GM12878 (cell line): ENCODE data around the gene ANKRD33B. TPM values are rescaled to one million over a fixed set of nuclear protein-coding genes. Genes with fewer than 3 reads are reported as not detected.

Experiments
- ATAC-seq: fragments of 200-7000 bp; cut with Tn5 transposase; 3 replicates; pipeline ENCODE4 v1.9.1; 2020; ENCODE audit warnings: mild to moderate bottlenecking, moderate library complexity
- BruUV-seq: library from RNA; stranded (reverse); fragments of 400-500 nt; replicated peaks from 2 replicates; lab custom pipeline; 2021; lab: Mats Ljungman, UMichigan
- CTCF ChIA-PET: fragments of 300-600 bp; sonication (Branson Sonifier 250); formaldehyde crosslinking; extraction: SDS; loops from one replicate; lab custom pipeline; 2021; ENCODE audit warnings: inconsistent platforms; lab: Yijun Ruan, JAX
- POLR2A ChIA-PET: fragments of 350-600 bp; formaldehyde crosslinking; extraction: SDS; loops from one replicate; lab custom pipeline; 2021; ENCODE audit warnings: inconsistent platforms; lab: Charles Lee
- RAD21 ChIA-PET: fragments of 300-600 bp; sonication (Branson Sonifier 250); formaldehyde crosslinking; loops from one replicate; lab custom pipeline; 2023; ENCODE audit warnings: antibody characterized with exemption; ENCODE audit not compliant: unreplicated experiment; lab: Charles Lee
- SMC1A ChIA-PET: fragments of 300-600 bp; sonication (Branson Sonifier 250); formaldehyde crosslinking; loops from one replicate; lab custom pipeline; 2023; ENCODE audit not compliant: unreplicated experiment, uncharacterized antibody; lab: Charles Lee
- DNase-seq: peaks from one replicate; pipeline ENCODE4 v3.0.0-alpha.2; 2011; ENCODE audit warnings: low read depth, low spot score
- FAIRE-seq: peaks from 3 replicates; lab custom pipeline; 2011; peaks lifted over from hg19 to GRCh38; lab: Jason Lieb, UNC
- H2AFZ ChIP-seq: 2 replicates; pipeline ENCODE4 v1.6.0; 2011; ENCODE audit warnings: low read depth, low read length, control low read depth; ENCODE audit not compliant: control insufficient read depth
- H3K27ac ChIP-seq: 2 replicates; pipeline ENCODE4 v1.5.1; 2011; ENCODE audit warnings: control low read depth; ENCODE audit not compliant: control insufficient read depth, insufficient read depth
- H3K27me3 ChIP-seq, 2 experiments: replicated peaks in 1 of 2; 2 replicates each; pipeline versions ENCODE4 v1.6.0 to v1.6.1; 2011; ENCODE audit warnings: low read length in 1 of 2; ENCODE audit not compliant: control insufficient read depth in 2 of 2, insufficient read depth in 2 of 2
- H3K36me3 ChIP-seq, 2 experiments: 2 replicates each; pipeline ENCODE4 v1.5.1; 2011; ENCODE audit warnings: low read length in 1 of 2; ENCODE audit not compliant: control insufficient read depth in 2 of 2, insufficient read depth in 2 of 2
- H3K4me1 ChIP-seq: 2 replicates; pipeline ENCODE4 v1.6.1; 2011; ENCODE audit warnings: mild to moderate bottlenecking, low read length, moderate library complexity, mixed read lengths; ENCODE audit not compliant: control insufficient read depth, insufficient read depth
- H3K4me2 ChIP-seq: 2 replicates; pipeline ENCODE4 v1.6.0; 2011; ENCODE audit warnings: control low read depth; ENCODE audit not compliant: control insufficient read depth, insufficient read depth
- H3K4me3 ChIP-seq: fragments of 200-600 bp; sonication (generic); 2 replicates; pipeline ENCODE4 v1.5.1; 2016
- H3K79me2 ChIP-seq: 2 replicates; pipeline ENCODE4 v1.6.0; 2011; ENCODE audit warnings: low read length; ENCODE audit not compliant: control insufficient read depth, insufficient read depth
- H3K9ac ChIP-seq: 2 replicates; pipeline ENCODE4 v1.8.0; 2011; ENCODE audit warnings: low read length, control low read depth, mixed read lengths; ENCODE audit not compliant: control insufficient read depth, insufficient read depth
- H3K9me3 ChIP-seq: replicated peaks from 3 replicates; pipeline ENCODE4 v1.5.1; 2011; ENCODE audit warnings: mild to moderate bottlenecking, low read length; ENCODE audit not compliant: control insufficient read depth, insufficient read depth
- H4K20me1 ChIP-seq: 2 replicates; pipeline ENCODE4 v1.6.0; 2011; ENCODE audit not compliant: control insufficient read depth, insufficient read depth
- BCL3 ChIP-seq: IDR thresholded peaks from 2 replicates; pipeline ENCODE4 v1.6.1; 2011; ENCODE audit warnings: borderline replicate concordance, low read depth, mild to moderate bottlenecking, moderate library complexity, low read length; ENCODE audit not compliant: insufficient read depth, poor library complexity, severe bottlenecking
- E2F4 ChIP-seq: IDR thresholded peaks from 2 replicates; pipeline ENCODE4 v1.6.1; 2012; ENCODE audit warnings: low read depth, low read length, improper control_type of control experiment
- FOXM1 ChIP-seq: IDR thresholded peaks from 2 replicates; pipeline ENCODE4 v1.6.1; 2012; ENCODE audit warnings: low read depth, mild to moderate bottlenecking, inconsistent platforms, low read length, moderate library complexity
- HDAC2 ChIP-seq: fragments of 200-600 bp; sonication (generic); IDR thresholded peaks from 2 replicates; pipeline ENCODE4 v1.6.1; 2017
- MYB ChIP-seq: fragments of 150-350 bp; IDR thresholded peaks from 2 replicates; pipeline ENCODE4 v1.6.1; 2014; ENCODE audit warnings: mild to moderate bottlenecking, low read depth, low read length, borderline replicate concordance
- PRDM15 ChIP-seq: fragments of 450-650 bp; formaldehyde crosslinking; IDR thresholded peaks from 2 replicates; pipeline ENCODE4 v1.4.0; 2020; ENCODE audit warnings: mild to moderate bottlenecking, moderate library complexity
- RELB ChIP-seq: fragments of 450-650 bp; IDR thresholded peaks from 2 replicates; pipeline ENCODE4 v1.6.1; 2017; ENCODE audit warnings: low read depth, mild to moderate bottlenecking, moderate library complexity
- SKIL ChIP-seq: fragments of 450-650 bp; IDR thresholded peaks from 2 replicates; pipeline ENCODE4 v1.6.1; 2017; ENCODE audit warnings: mild to moderate bottlenecking, low read depth, inconsistent platforms; ENCODE audit not compliant: poor library complexity, severe bottlenecking
- SUZ12 ChIP-seq: fragments of 200-600 bp; sonication (generic); IDR thresholded peaks from one replicate; pipeline ENCODE4 v1.6.1; 2018; ENCODE audit warnings: antibody characterized with exemption, mild to moderate bottlenecking; ENCODE audit not compliant: unreplicated experiment
- ZNF622 ChIP-seq: fragments of 450-650 bp; IDR thresholded peaks from 2 replicates; pipeline ENCODE4 v1.6.1; 2017; ENCODE audit warnings: mild to moderate bottlenecking, inconsistent platforms
- WGBS: methylation state at CpG from one replicate; pipeline ENCODE4 v1.1.6; 2016; ENCODE audit warnings: low lambda C conversion rate; ENCODE audit not compliant: insufficient replicate concordance, insufficient coverage; ENCODE audit errors: missing lambda C conversion rate; 5-methylcytosine and 5-hydroxymethylcytosine counted together
- in situ Hi-C: fragments of 300-500 bp; cut with MboI; formaldehyde crosslinking; loops from 9 replicates; pipeline ENCODE4 v1.14.3; 2018; ENCODE audit warnings: mixed read lengths
- intact Hi-C: fragments of 100-400 bp; cut with micrococcal nuclease; formaldehyde crosslinking; loops from one replicate; pipeline ENCODE4 v1.14.2; 2022; ENCODE audit not compliant: unreplicated experiment
- polyA plus RNA-seq, 11 experiments: library from polyadenylated mRNA; depleted of rRNA in 4 of 11; unstranded in 6 of 11; stranded (reverse) in 5 of 11; fragments of >200 nt; fragmentation: Nextera tagmentation in 4 of 11; fragmentation: Illumina TruSeq in 1 of 11; extraction: Ambion mirVana in 4 of 11; extraction: Trizol in 1 of 11; gene quantifications; 1 replicate in 1 of 11; 2 replicates in 10 of 11; pipeline versions ENCODE4 v1.2.1 to v1.2.3, GENCODE V29; 2011 to 2016; ENCODE audit warnings: inconsistent platforms in 2 of 11, missing spikeins in 2 of 11, low read depth in 1 of 11
- total RNA-seq, 4 experiments: library from RNA; depleted of rRNA in 3 of 4; stranded (reverse); fragments of >200 nt in 3 of 4; fragmentation: Illumina TruSeq in 1 of 4; extraction: Trizol in 1 of 4; gene quantifications; 2 replicates each; pipeline versions ENCODE4 v1.2.1 to v1.2.3, GENCODE V29; 2013 to 2021

The ANKRD33B gene
- total and polyA plus RNA-seq, 10 of the 15 experiments (the other 5 are each of a cell fraction or from before 2014, with no cell fraction given), result 4.9 to 61.6 (median 15.6) TPM

- TF ChIP-seq SUZ12, result no peak
Measured at GRCh38 chr5:10679336-10679988, 115.6 kb downstream of the ANKRD33B start (continued).

- Histone ChIP-seq H3K27me3 (no peaks in the 10 kb centered on the region), H3K79me2 (peaks cover 5% of the 10 kb centered on the region), H3K9ac (no peak overlapping the region), H3K4me2 (no peak overlapping the region), H3K4me1 (peaks cover 17% of the 10 kb centered on the region), H4K20me1 (no peaks in the 10 kb centered on the region), H3K27ac (no peak overlapping the region), H2AFZ (no peak overlapping the region), H3K4me3 (no peak overlapping the region), H3K36me3 (peaks cover 27 to 33% of the 10 kb centered on the region in 2 experiments; a peak in 3 of 4 replicates), H3K9me3 (no peaks in the 10 kb centered on the region; the same call in 2 of the 3 replicates)
- POLR2A ChIA-PET, result no interaction called here
- RAD21 ChIA-PET, result interaction anchor here (0.8 kb wide), 1 partner anchor 8 kb away, joined by 3 read pairs; no protein-coding TSS in a partner anchor
- intact Hi-C loops (no loop called here), in situ Hi-C loops (no loop called here)
- 95% methylated on average over 17 of the region's 17 CpGs for WGBS
- no peak for FAIRE-seq
- SMC1A ChIA-PET, result no interaction called here
- CTCF ChIA-PET, result no interaction called here
- no peak for ATAC-seq
- no TSS peak for BruUV-seq
- no peak for DNase-seq
- TF ChIP-seq PRDM15 (CRISPR knock-in tag) (no peak), BCL3 (no peak), FOXM1 (no peak), SKIL (no peak), RELB (no peak), E2F4 (no peak), MYB (no peak), ZNF622 (no peak), HDAC2 (no peak)
Measured at GRCh38 chr5:10680876-10681481, 117.1 kb downstream of the ANKRD33B start.
